GM19193 (cell line): ENCODE measurements around the gene CDC42BPG.

Experiments
- POLR2A ChIP-seq: IDR thresholded peaks from 4 replicates; pipeline ENCODE4 v1.6.1; 2011; ENCODE audit not compliant: insufficient read depth, insufficient read length; ENCODE audit errors: extremely low read depth

The CDC42BPG gene

GRCh38 chr11:64838600-64839334, 5.7 kb downstream of the CDC42BPG start:
- TF ChIP-seq POLR2A, result no peak

GRCh38 chr11:64837887-64838351, 6.5 kb downstream of the CDC42BPG start:
- no peak for TF ChIP-seq POLR2A

GRCh38 chr11:64836448-64837072, 7.9 kb downstream of the CDC42BPG start:
- no peak for TF ChIP-seq POLR2A

- TF ChIP-seq POLR2A, result no peak
Measured at GRCh38 chr11:64835616-64836447, 8.6 kb downstream of the CDC42BPG start.

GRCh38 chr11:64834723-64835615, 9.5 kb downstream of the CDC42BPG start:
- TF ChIP-seq POLR2A, result no peak

- TF ChIP-seq POLR2A, result no peak
Measured at GRCh38 chr11:64834031-64834722, 10.3 kb downstream of the CDC42BPG start.

GRCh38 chr11:64833509-64833908, 10.9 kb downstream of the CDC42BPG start:
- TF ChIP-seq POLR2A, result no peak

- no peak for TF ChIP-seq POLR2A
Measured at GRCh38 chr11:64833198-64833502, 11.3 kb downstream of the CDC42BPG start.

- TF ChIP-seq POLR2A, result no peak
Measured at GRCh38 chr11:64832467-64833197, 11.8 kb downstream of the CDC42BPG start.

GRCh38 chr11:64831411-64831891, 13.0 kb downstream of the CDC42BPG start:
- TF ChIP-seq POLR2A, result no peak

- TF ChIP-seq POLR2A, result no peak
Measured at GRCh38 chr11:64829536-64830251, 14.8 kb downstream of the CDC42BPG start.

GRCh38 chr11:64827451-64827839, 17.0 kb downstream of the CDC42BPG start:
- TF ChIP-seq POLR2A, result no peak

GRCh38 chr11:64826578-64827450, 17.6 kb downstream of the CDC42BPG start:
- TF ChIP-seq POLR2A, result no peak
